HG03469 (cell line): ENCODE data around the gene POLR3E.
A peak's percentile ranks its signal among the peaks of the same experiment; 100 is the strongest.
"Not testable (repeated sequence)": the region's sequence is repeated elsewhere in the genome, so short reads cannot be mapped to it uniquely, and the experiment has no call there.

Experiments
- ATAC-seq: cut with Tn5 transposase; IDR thresholded peaks from one replicate; pipeline ENCODE4 v1.9.1; 2021; ENCODE audit warnings: mild to moderate bottlenecking, moderate library complexity, moderate number of reproducible peaks; ENCODE audit not compliant: unreplicated experiment

POLR3E gene

GRCh38 chr16:22291860-22292318 is 5.3 kb upstream of the POLR3E start:
- ATAC-seq, result no peak

GRCh38 chr16:22292320-22292719 is 4.9 kb upstream of the POLR3E start:
- ATAC-seq, result no peak

GRCh38 chr16:22293137-22294106 is 3.8 kb upstream of the POLR3E start:
- no peak for ATAC-seq

- no peak for ATAC-seq
Measured at GRCh38 chr16:22296225-22297113, 740 bp upstream of the POLR3E start.

GRCh38 chr16:22297871-22298733 is 893 bp downstream of the POLR3E start:
- peak; percentile 27 for ATAC-seq

DNA sequence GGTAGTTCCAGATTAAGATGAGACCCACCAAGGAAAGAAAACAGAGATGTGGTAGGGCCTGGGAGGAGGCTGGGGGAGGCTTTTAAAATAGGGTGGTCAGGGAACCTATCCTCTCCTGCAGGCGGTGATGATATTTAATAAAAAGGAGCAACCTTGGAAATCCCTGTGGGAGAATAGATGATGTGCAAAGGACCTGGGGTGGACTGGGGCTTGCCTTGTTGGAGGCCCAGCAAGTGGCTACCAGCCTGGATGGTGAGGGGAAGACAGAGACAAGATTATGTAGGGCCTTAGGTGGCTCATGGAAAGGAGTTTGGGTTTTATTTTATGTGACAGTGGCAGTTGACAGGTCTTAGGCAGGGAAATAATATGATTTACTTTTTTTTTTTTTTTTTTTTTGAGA is 1.8 kb downstream of the POLR3E start:
- ATAC-seq, result no peak

GRCh38 chr16:22300427-22301071 is 3.3 kb downstream of the POLR3E start:
- no peak for ATAC-seq

DNA sequence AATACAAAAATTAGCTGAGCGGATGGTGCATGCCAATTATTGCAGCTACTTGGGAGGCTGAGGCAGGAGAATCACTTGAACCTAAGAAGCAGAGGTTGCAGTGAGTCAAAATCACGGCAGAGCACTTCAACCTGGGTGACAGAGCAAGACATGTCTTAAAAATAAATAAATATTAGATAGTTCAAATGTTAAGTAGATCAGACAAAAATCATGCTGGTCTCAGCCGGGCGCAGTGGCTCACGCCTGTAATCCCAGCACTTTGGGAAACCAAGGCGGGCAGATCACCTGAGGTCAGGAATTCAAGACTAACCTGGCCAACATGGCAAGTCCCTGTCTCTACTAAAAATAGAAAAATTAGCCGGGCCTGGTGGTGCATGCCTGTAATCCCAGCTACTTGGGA is 4.2 kb downstream of the POLR3E start:
- ATAC-seq, result not testable (repeated sequence)

GRCh38 chr16:22302776-22303363 is 5.7 kb downstream of the POLR3E start:
- no peak for ATAC-seq

- ATAC-seq, result no peak
Measured at GRCh38 chr16:22304411-22304810, 7.2 kb downstream of the POLR3E start.

DNA sequence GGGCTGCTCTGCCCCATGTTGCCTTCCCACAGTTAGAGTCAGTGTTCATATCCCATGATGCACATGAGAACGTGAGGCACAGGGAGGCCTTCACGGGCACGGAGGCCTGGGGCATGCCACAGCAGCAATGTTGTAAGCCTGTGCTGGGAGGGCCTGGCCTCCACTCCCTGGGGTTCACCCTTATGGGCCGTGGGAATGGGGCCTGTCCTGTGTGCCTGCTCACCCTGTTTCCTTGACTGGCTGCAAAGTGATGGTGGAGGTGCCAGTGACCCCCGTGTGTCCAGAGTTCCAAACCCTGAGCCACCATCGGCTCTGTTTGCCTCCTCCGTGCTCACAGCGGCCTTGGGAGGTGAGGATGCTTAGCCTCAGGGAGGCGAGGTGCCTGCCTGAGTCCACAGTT is 9.6 kb downstream of the POLR3E start:
- no peak for ATAC-seq

DNA sequence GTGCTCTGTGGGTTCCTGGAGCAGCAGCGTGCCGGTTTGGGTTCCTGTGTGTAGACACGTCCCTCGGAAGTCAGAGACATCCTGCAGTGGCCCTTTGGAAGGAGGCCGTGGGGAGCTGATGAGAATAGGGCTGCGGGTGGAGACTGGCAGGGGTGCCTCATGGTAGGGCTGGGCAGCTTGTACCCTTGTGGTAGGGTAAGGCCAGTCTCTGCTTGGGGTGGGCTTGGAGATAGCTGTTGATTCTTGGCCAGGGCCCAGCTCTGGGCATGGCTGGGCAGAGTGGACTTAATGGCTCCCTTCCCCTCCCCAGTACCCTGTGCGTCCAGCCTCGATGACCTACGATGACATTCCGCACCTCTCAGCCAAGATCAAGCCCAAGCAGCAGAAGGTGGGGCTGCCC is 10.6 kb downstream of the POLR3E start:
- ATAC-seq, result no peak

DNA sequence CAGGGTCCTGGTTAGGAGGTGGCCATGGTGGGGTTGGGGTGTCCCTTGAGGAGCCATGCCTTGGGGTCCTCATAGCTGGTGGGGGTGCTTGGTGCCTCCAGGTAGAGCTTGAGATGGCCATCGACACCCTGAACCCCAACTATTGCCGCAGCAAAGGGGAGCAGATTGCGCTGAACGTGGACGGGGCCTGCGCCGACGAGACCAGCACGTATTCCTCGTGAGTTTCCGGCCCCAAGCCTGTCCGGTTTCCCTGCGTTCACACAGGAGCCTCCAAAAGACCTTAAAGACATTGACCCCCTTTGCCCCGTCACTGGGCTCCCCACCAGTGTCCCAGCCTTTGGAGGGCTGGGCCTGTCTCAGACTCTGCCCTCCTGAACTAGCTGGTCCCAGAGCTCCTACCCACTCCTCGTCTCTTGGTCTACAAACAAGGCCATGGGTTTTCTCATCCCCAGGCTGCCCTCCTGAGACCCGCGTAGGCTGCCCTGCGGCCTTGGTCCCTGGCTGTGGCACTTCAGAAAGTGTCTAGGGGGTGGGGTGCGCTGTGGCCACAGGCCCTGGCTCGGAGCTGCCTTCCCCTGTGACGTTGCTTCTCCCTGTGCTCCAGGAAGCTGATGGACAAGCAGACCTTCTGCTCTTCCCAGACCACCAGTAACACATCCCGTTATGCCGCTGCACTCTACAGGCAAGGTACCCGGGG is 11.8 kb downstream of the POLR3E start:
- ATAC-seq, result no peak

- ATAC-seq, result no peak
Measured at GRCh38 chr16:22311520-22311919, 14.3 kb downstream of the POLR3E start.

GRCh38 chr16:22312897-22313781 is 15.9 kb downstream of the POLR3E start:
- no peak for ATAC-seq

DNA sequence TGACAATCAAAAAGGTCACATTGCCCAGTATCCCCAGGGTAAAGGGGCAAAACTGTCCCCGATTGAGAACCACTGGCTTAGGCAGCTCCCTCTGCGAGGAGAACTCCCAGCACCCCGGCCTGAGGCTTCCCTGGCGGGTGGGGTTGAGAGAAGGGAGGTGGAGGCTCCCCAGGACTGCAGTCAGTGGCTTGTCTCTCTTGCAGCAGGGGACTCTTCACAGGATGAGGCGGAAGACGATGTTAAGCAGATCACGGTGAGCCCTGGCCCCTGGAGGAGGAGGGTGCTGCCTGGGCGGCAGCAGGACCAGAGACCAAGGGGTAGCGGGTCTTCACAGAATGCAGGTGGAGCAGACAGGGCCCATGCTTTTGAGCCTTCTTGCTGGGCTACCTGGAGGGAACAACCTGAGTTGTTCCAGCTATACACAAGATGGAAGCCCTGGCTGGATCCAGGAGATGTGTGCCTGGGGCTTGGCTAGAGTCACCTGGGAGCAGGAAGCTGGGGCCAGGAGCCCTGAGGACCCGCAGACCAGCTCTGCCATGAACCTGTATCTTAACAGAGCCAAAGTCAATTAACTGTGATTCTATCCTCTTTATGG is 16.8 kb downstream of the POLR3E start:
- ATAC-seq, result no peak
